BE2C (cell line): ENCODE data around the gene IFI6.

ENCODE experiments used
- DNase-seq: peaks from one replicate; pipeline ENCODE4 v3.0.0-alpha.2; 2020
- H3K27me3 ChIP-seq: fragments of 250-450 bp; sonication (Bioruptor Pico); 2 replicates; pipeline ENCODE4 v1.5.1; 2020; ENCODE audit warnings: mild to moderate bottlenecking
- H3K36me3 ChIP-seq: fragments of 250-450 bp; sonication (Bioruptor Pico); 2 replicates; pipeline ENCODE4 v1.5.1; 2020; ENCODE audit warnings: mild to moderate bottlenecking
- H3K4me1 ChIP-seq: fragments of 250-450 bp; sonication (Bioruptor Pico); 2 replicates; pipeline ENCODE4 v1.5.1; 2020
- H3K4me3 ChIP-seq: 2 replicates; pipeline ENCODE4 v1.5.1; 2011; ENCODE audit warnings: low read depth, low read length
- H3K9me3 ChIP-seq: fragments of 250-450 bp; sonication (Bioruptor Pico); 2 replicates; pipeline ENCODE4 v1.5.1; 2020
- CTCF ChIP-seq: IDR thresholded peaks from 2 replicates; pipeline ENCODE4 v1.5.1; 2012; ENCODE audit warnings: mild to moderate bottlenecking, low read depth, low read length

IFI6 gene

GRCh38 chr1:27655151-27655937 lies 16.6 kb downstream of the IFI6 start:
- peak; percentile 19 for DNase-seq
- H3K36me3 ChIP-seq, result no peaks in the 10 kb centered on the region
- H3K4me1 ChIP-seq, result peaks cover 6% of the 10 kb centered on the region
- no peak for TF ChIP-seq CTCF
- H3K4me3 ChIP-seq, result no peak overlapping the region
- no peaks in the 10 kb centered on the region for H3K27me3 ChIP-seq
- no peaks in the 10 kb centered on the region for H3K9me3 ChIP-seq

- peaks cover 6% of the 10 kb centered on the region for H3K4me1 ChIP-seq
These were observed 19.7 kb downstream of the IFI6 start for GRCh38 chr1:27652111-27652864.

GRCh38 chr1:27650539-27651175 lies 21.3 kb downstream of the IFI6 start:
- DNase-seq, result no peak
- Histone ChIP-seq H3K27me3 (no peaks in the 10 kb centered on the region), H3K4me3 (no peak overlapping the region), H3K36me3 (no peaks in the 10 kb centered on the region), H3K9me3 (no peaks in the 10 kb centered on the region), H3K4me1 (peaks cover 6% of the 10 kb centered on the region)
- TF ChIP-seq CTCF, result no peak

More at GRCh38 chr1:27652111-27652864, 19.7 kb downstream of the IFI6 start:
- Histone ChIP-seq H3K27me3 (no peaks in the 10 kb centered on the region), H3K36me3 (no peaks in the 10 kb centered on the region), H3K9me3 (no peaks in the 10 kb centered on the region), H3K4me3 (no peak overlapping the region)
- no peak for DNase-seq
- no peak for TF ChIP-seq CTCF

GRCh38 chr1:27650171-27650538 lies 21.8 kb downstream of the IFI6 start:
- DNase-seq, result no peak
- Histone ChIP-seq H3K4me1 (peaks cover 3% of the 10 kb centered on the region; the same call in 1 of the 2 replicates), H3K36me3 (no peaks in the 10 kb centered on the region), H3K27me3 (no peaks in the 10 kb centered on the region), H3K9me3 (no peaks in the 10 kb centered on the region), H3K4me3 (no peak overlapping the region)
- TF ChIP-seq CTCF, result no peak

GRCh38 chr1:27649306-27649635 lies 22.7 kb downstream of the IFI6 start:
- Histone ChIP-seq H3K4me1 (no peaks in the 10 kb centered on the region), H3K9me3 (no peaks in the 10 kb centered on the region), H3K36me3 (no peaks in the 10 kb centered on the region), H3K4me3 (no peak overlapping the region), H3K27me3 (no peaks in the 10 kb centered on the region)
- no peak for DNase-seq
- no peak for TF ChIP-seq CTCF
